ENCODE data around the gene SLC51A.

Gene SLC51A

DNA sequence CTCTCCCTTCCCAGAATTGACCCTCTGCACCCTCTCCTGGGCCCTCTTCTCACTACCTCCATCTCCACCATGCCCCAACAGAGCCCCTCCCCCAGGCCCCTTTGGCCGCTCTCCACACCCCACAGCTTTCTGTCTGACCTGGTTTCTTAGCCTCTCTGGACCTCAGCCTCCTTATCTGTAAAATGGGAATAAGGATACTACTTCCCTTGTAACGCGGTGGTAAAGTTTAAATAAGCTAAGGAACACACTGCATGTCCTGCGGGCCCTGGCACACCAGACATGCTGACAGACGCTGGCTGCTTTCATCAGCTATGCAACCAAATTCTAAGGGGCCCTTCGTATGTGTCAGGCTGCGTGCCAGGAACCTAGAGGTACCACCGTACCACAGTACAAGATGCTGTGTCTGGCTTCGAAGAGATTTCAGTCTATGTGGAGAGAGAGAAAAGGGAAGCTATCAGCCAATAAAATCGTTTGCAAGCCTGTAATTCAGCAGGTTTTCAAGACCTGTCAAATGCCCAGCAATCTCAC lies 777 bp upstream of the SLC51A start:
- DNase-seq (ENCODE audit: low read depth in 2 of 2): no peak

DNA sequence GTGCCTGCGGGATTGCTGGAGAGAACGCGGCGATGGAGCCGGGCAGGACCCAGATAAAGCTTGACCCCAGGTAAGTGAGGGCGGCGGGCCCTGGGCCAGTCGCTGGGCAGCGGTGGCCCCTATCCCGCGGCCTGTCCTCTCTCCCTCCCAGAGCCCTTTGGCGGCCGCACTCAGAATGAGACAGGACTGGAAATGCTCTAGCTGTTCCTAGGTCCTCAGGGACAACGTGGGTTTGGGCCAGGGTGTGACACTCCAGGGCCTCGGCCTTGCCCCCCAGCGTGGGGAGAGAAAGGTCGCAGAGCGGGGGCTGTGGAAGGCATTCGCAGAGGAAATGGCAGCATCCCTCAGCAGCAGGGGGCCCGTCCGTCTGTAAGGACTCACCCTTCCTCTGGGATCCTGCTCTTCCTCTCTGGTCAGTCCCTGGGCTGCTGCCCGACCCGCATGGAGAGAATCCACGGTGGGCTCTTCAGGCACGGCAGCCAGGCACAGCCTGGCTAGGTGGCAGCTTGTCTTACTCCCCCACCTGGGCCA lies 412 bp downstream of the SLC51A start:
- no peak for DNase-seq (ENCODE audit: low read depth in 2 of 2)

DNA sequence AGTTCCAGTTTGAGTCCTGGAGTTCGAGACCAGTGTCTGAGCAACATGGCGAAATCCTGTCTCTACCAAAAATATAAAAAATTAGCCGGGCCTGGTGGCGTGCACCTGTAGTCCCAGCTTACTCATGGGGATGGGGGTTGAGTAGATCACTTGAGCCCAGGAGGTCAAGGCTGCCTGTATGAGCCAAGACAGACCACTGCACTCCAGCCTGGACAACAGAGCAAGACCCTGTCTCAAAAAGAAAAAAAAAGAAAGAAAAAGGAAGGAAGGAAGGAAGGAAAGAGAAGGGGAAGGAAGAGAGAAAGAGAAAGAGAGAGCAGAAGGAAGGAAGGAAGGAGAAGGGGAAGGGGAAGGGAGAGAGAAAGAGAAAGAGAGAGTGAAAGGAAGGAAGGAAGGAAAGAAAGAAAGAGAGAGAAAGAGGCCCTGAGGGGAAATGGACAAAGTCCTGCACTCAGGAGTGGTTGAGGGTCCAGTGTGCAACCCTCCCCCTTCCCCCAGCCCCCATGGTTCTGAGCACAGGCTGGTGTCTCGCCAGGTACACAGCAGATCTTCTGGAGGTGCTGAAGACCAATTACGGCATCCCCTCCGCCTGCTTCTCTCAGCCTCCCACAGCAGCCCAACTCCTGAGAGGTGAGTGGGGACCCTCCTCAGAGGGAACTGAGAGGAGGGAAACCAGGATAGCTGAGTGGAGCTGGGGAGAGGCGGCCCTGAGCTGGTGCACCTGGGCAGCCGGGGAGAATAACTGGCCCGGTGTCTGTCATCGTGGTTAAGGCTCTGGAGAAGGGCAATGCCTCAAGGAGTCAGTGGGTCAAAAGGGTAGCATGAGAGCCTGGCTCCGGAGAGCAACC lies 1.2 kb downstream of the SLC51A start:
- DNase-seq (ENCODE audit: low read depth in 2 of 2): no peak

DNA sequence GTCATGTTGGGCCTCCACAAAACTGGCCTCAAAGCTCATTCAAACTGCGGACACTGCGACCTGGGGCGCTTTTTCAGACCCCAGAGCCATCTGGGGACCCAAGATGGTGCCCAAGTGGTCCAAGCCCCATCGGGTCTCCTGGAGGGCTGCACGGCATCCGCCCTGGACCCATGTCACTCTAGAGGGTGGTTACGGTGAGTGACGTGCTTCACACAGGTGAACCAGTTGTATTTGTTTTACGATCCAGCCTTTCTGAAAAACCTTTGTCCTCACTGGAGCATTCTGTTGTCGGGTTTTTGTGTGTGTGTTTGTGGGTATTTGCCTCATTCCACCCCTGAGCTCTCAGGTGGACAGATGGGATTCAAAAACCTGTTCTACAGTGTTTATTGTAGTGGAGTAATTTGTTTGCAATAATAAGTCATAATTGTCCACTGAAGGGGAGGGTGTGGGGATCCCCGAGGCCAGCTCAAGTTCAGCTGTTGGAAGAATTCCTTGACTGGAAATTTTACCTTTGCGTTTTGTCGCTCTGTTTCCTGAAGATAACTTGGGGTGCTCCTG lies 1.9 kb downstream of the SLC51A start:
- no peak for DNase-seq (ENCODE audit: low read depth in 2 of 2)

DNA sequence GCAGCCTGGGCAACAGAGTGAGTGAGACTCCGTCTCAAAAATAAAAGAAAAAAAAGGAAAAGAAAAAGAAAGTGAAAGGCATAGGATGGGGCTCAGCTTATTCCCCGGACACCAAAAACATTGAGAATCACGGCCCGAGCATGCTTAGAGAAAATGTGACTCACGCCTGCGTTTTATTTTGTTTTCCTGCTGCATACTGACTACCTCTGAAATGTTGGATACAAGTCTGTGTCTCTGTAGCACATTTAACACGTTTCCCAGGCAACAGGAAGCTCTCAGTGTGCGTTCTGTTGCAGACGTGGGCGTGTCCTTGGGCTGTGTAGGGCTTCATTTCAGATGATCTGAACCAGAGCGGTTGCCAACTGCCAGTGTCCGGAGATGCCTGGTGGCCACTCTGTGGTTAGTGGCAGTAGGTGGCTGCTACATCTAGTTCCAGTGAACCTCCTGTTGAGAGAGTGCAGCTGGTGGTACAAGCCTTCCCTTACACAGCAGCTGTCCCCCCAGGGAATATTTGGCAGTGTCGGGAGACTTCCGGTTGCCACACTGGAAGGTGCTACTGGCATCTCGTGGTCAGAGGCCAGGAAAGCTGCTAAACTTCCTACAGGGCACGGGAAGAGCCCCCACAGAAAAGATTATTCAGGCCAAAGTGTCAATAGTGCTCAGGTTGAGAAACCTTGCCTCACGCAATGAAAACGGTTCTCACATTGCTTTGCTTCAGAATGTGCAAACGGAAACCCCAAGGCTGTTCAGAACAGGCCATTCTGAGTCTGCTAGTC lies 3.0 kb downstream of the SLC51A start:
- DNase-seq (ENCODE audit: low read depth in 2 of 2): peak; percentile 52 to 59

DNA sequence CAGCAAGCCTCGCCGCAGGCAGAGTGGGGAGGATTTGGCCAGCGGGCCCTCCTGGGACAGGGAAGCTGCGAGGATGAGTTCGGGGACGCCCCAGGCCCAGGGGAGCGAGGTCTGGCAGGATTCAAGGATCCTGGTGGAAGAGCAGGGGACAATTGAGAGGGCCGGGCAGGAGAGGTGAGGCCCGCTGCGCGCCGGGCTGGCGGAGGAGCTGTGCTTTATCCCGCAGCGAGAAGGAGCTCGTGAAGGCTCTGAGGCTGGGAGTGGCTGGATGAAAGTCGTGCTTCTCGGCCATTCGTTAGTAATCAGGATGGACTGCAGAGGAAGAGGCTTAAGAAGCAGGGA lies 3.6 kb downstream of the SLC51A start:
- no peak for DNase-seq (ENCODE audit: low read depth in 2 of 2)

DNA sequence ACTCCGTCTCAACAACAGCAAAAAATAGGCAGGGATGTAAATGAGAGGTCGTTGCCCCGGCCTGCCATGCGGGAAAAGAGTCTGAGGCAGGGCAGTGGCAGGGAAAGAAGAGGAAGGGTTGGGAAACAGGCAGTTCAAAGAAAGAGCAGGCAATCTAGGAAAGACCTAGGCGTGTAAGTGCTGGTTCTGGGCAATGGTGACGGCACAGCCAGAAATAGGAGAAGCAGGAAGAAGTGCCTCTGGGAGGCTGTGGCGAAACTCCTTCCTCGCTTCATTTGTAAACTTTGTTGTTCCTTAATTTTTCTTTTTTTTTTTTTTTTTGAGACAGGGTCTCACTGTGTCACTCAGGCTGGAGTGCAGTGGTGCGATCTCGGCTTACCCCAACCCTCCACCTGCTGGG lies 4.3 kb downstream of the SLC51A start:
- no peak for DNase-seq (ENCODE audit: low read depth in 2 of 2)

DNA sequence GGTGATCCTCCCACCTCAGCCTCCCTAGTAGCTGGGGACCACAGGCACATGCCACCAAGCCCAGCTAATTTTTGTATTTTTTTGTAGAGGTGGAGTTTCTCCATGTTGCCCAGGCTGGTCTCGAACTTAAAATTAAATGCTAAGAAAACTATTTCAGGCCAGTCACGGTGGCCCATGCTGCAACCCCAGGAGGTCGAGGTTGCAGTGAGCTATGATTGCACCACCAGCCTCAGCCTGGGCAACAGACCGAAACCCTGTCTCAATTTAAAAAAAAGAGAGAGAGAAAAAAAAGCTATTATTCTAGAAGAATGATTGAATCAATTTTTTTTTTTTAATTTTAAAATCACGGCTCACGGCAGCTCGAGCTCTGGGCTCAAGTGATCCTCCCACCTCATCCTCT lies 4.7 kb downstream of the SLC51A start:
- DNase-seq (ENCODE audit: low read depth in 2 of 2): no peak

DNA sequence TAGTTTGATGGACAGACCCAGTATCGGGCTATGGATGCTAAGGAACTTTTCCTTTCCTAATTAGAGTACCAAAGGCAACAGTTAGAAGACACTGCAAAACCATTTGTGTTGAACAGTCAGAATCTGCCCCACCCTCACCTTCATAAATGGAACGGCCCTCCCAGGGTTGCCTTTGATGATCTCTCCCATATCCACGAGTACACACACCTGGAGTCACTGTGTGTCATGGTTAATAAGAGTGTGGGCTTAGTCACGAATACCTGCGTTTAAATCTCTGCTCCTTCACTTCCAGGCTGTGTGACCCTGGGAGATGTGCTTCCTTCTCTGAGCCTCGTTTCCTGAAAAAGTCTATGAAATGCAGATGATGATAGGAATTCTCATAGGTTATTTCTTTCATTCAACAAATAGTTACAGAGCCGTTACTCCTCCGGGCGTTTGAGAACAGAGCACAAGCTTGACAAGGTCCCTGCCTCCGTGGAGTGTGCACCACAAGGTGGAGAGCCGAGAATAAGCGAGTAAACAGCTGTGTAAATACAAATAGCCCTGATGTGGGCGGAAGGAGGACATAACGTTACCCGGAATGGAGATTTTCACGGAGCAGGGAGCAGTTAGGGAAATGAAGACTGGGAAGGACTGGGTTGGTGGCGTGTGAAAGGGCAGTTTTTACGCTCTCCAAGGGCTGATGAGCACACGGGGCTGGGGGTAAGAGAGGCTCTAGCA lies 6.7 kb downstream of the SLC51A start:
- DNase-seq (ENCODE audit: low read depth in 2 of 2): no peak

DNA sequence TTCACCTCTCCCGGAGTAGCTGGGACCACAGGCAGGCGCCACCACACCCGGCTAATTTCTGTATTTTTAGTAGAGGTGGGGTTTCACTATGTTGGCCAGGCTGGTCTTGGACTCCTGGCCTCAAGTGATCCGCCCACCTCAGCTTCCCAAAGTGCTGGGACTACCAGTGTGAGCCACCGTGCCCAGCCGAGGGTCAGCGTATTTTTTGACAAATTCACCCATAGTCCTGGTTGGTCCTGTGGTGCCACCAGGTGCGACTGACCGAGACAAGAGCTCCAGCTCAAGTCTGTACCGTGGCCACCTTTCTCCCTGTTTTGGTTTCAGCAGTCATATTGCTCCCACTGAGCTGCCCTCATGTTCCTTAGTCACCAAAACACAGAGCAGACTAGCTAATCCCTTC lies 8.8 kb downstream of the SLC51A start:
- DNase-seq (ENCODE audit: low read depth in 2 of 2): no peak

DNA sequence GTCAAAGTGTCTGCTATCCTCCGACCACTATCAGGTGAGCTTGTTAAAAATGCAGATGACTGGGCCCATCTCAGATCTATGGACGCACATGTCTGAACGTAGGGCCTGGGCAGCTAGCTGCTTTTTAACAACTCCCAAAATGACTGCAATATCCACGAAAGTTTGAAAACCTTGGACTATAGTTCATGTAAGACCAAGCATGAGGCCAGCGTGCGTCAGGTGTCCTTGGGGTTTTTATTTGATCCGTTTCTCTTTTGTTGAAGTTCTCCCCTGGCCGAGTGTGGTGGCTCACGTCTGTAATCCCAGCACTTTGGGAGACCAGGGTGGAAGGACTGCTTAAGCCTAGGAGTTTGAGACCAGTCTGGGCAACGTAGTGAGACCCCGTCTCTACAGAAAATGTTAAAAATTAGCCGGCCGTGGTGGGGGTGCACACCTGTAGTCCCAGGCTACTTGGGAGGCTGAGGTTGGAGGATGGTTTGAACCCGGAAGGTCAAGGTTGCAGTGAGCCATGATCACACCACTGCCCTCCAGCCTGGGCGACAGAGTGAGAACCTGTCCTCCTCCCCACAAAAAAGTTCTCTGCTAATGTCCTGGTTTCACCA lies 9.5 kb downstream of the SLC51A start:
- no peak for DNase-seq (ENCODE audit: low read depth in 2 of 2)

DNA sequence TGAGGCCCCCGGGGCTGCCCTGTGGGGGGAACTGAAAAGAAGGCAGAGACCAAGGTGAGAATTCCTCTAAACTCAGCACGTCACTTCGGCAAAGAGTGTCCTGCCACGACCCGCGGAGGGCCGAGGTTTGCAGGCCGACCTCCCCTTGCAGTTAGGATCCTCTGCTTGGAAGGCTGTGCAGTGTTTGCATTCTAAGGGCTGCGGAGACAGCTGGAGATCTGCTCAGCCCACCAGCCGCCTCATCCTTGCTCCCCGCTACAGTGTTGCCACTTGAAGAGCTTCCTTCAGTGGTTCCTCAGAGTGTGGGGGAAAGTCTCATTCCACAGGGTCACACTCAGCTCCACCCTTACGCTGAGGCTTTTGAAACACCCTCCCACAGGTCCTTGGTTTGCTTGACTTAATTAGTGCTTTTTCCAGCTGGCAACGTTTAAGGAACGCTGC lies 10.8 kb downstream of the SLC51A start:
- DNase-seq (ENCODE audit: low read depth in 2 of 2): no peak

DNA sequence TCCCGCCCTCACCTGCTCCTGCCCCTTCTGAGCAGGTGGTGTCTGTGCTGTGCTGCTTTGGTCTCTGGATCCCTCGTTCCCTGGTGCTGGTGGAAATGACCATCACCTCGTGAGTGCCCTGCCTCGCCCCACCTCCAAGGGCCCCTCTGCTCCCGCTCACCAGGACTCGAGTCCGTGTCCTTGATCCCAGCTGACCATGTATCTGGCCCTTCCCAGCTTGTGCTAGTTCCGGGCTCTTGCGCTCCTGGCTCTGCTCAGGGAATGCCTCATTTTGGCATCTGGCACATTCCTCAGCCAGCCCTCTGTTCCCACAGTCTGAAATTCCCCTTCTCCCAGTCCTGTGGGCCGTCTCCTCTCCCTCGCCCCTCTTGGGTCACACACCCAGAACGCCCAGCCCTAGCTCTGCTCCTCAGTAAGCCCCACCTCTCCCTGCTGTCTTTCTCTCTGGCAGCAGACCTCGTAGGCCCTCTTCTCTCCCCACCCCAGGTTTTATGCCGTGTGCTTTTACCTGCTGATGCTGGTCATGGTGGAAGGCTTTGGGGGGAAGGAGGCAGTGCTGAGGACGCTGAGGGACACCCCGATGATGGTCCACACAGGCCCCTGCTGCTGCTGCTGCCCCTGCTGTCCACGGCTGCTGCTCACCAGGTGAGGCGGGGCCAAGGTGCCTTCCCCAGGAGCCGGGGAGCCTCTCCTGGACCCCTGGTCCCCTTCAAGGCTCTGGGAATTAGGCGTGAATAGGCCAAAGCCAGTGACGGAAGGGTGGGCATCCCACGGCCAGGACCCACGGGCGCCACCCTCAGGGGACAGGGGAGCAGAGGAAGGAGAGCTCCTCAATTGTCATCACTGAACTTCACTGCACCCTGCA lies 11.5 kb downstream of the SLC51A start:
- DNase-seq (ENCODE audit: low read depth in 2 of 2): no peak

DNA sequence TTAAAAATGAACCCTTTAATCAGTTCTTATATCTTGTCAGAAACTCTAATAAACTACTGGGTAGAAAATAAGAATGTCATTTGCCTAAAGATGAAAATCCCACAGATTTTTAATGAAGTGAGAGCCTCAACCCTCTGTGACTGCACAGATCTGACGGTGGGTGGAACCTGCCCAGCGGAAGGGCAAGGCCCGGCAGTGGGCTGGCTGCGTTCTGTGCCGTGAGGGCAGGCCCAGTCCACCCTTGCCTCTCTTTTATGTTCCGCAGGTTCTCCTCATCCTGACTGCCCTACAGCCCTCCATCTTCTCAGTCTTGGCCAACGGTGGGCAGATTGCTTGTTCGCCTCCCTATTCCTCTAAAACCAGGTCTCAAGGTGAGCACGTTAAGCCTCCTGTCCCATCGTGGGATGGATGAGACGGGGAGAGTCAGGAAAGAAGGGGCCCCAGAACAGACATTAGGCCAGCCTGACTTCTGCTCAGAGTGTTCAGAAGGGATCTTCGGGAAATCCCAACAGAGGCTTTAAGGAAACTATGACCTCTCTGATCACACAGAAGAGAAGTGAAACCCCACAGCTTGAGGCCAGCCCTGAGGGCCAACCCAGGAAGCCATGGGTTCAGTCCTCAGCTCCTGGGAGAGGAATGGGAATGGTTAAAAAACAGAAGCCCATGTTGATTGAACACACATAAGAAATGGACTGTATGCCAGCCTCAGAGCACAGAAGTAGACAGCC lies 16.0 kb downstream of the SLC51A start:
- no peak for DNase-seq (ENCODE audit: low read depth in 2 of 2)

DNA sequence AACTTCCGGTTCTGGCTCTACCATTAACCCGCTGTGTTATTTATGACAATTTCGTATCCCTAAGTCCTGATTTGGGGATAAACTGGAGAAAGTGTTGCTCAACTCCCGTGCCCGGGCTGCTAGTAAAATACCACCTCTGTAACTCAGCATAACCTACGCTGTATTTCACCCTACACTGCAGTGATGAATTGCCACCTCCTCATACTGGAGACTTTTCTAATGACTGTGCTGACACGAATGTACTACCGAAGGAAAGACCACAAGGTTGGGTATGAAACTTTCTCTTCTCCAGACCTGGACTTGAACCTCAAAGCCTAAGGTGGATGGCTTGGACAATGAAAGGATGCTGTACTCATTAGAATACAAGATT lies 16.5 kb downstream of the SLC51A start:
- DNase-seq (ENCODE audit: low read depth in 2 of 2): no peak

DNA sequence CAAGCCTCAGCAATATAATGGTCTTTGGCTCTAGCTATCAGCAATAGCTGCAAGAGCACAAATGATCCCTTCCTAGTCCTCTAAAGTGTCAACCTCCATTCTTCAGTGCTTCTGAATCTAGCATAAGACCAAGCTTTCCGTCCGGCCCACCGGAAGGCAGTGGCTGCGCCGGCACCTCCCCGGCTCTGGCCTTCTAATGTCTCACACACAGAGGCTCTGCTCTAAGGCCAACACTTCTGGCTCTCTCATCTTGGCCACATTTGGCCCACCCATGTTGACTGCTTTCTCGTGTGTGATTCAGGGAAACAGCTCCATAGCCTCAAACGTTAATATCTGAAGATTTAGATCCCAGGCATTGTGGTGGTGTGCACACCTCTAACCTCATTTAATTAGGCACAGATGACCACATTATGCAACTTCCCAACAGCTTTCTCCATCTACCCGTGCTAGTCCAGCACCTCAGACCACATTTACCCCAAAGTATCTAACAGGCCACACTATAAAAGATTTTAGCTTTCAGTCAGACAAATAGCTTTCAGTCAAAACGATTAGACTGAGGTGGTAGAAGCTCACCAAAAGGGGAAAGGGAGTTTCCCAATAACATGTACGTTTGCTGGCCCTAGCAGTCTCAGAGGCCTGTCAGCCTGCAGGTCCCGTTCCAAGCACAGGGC lies 19.3 kb downstream of the SLC51A start:
- DNase-seq (ENCODE audit: low read depth in 2 of 2): no peak

DNA sequence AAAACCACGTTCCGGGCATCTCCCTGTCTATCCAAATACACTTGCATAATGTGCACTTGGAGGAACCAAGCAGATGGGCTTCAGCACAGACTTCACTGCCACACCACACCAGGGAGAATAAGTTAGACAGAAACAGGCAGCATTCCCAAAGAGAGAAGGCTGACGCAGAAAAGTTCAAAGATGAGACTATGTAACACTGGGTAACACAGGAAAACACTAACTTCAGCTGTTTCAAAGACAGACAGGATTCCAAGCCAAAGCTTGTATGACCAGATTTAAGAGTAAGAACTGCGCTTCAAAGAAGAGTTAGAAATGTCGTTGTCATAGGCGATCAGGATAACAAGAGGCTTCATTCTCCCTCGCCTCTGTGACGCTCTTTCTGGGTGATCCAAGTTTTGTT lies 19.9 kb downstream of the SLC51A start:
- no peak for DNase-seq (ENCODE audit: low read depth in 2 of 2)

DNA sequence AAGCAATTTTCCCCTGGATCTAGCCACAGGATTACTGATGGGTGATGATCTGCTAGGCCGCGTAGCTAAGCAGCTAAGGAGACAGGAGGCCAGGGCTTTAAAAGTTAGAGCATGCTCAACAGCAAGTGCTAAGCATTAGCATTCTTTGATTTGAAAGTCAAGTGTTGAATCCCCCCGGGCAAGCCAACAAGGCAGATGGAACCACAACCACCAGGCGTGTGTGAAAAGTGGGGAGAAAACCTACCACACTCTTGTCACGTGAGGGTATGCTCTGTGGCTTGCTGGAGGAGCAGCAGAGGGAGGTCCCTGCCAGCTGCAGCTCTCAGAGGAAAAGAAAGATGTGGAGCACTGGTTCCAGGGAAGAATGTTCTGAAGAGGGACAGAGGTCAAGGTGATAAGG lies 20.9 kb downstream of the SLC51A start:
- no peak for DNase-seq (ENCODE audit: low read depth in 2 of 2)
